HTERT RPE-1 (cell line): Measurements from ENCODE around the gene BACH2.
"Not testable (repeated sequence)": the region's sequence is repeated elsewhere in the genome, so short reads cannot be mapped to it uniquely, and the experiment has no call there.

Source experiments
- in situ Hi-C: fragments of 300-500 bp; cut with MboI; formaldehyde crosslinking; loops from 4 replicates; pipeline ENCODE4 v1.14.3; 2020; ENCODE audit warnings: low sequenced_read_pairs

BACH2 gene

DNA sequence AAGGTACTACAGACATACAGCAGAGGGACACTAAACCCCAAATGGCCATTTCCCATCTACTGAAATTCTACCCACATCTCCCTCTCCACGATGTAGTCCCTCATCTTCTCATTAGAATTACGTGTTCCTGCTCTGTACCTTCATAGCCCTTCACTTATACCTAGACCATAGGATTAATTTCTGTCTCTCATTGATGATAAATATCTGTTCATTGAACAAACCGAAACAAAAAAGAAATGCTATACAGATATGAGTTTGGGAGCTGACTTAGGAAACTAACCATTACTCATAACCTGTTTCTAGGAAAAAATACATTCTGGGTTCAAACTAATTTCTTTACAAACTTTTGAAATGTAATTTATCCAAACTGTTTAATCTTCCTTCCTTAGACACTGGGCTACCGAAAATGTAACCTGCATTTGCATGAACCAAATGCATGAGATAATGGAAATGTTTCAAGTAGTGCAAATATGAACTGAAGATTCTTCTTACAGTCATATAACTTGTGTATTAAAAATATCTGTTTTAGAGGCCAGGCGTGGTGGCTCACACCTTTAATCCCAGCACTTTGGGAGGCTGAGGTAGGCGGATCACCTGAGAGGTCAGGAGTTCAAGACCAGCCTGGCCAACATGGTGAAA, 317.0 kb downstream of the BACH2 start:
- in situ Hi-C loops, result no loop called here

GRCh38 chr6:89978749-89979145, 317.9 kb downstream of the BACH2 start:
- in situ Hi-C loops, result no loop called here

GRCh38 chr6:89977808-89978748, 318.6 kb downstream of the BACH2 start:
- in situ Hi-C loops, result no loop called here

- in situ Hi-C loops, result no loop called here
These were observed 320.0 kb downstream of the BACH2 start for GRCh38 chr6:89976694-89977020.

DNA sequence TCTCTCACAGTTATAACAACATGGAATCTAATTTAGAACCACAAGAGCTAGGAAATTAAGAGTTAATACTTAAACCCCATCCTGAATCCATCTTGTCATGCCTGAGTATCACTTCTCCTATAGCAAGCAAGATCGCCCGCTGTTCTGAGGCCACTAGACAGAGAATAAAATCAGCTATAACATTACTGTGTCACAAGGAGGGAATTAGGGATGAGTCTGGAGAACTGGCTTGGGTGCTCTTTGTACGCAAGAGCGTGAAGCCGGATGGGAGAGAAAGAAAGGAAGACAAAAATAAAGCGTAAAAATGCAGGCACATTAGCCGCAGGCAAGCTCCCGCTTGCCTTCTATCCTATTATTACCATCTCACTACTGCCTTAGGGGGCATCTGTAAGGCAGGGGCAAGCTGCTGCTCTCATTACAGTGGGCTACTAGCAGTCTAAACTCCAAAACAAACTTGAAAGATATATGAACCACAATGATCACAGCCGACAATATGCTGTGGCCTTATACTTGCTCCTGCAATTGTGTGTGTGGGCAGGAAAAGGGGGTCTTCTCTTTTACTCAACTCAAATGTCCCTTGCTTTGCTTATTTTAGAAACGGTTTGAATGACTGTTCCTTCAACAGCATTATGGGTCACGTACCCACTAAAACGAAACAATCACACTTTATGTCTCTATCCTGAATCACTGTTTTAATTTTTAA, 320.5 kb downstream of the BACH2 start:
- in situ Hi-C loops, result no loop called here

- in situ Hi-C loops, result no loop called here
These were observed 321.3 kb downstream of the BACH2 start for GRCh38 chr6:89975366-89975765.

- in situ Hi-C loops, result no loop called here
These were observed 321.8 kb downstream of the BACH2 start for GRCh38 chr6:89974834-89975233.

DNA sequence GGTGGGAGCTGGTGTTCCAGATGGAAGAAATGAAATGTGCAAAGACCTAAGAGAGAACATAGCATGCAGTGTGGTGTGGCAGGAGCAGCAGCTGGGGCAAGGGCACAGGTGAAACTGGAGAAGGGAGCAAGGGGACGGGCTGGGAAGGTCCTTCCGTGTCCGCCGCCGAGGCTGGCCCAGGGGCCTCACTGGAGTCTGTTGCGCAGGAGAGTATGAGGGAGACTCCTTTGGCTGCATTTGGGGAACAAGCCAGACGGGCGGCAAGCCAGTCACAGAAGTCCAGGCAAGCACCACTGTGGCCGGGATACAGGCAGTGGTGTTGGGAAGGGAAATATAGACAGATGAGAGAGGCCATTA, 324.6 kb downstream of the BACH2 start:
- in situ Hi-C loops, result no loop called here

DNA sequence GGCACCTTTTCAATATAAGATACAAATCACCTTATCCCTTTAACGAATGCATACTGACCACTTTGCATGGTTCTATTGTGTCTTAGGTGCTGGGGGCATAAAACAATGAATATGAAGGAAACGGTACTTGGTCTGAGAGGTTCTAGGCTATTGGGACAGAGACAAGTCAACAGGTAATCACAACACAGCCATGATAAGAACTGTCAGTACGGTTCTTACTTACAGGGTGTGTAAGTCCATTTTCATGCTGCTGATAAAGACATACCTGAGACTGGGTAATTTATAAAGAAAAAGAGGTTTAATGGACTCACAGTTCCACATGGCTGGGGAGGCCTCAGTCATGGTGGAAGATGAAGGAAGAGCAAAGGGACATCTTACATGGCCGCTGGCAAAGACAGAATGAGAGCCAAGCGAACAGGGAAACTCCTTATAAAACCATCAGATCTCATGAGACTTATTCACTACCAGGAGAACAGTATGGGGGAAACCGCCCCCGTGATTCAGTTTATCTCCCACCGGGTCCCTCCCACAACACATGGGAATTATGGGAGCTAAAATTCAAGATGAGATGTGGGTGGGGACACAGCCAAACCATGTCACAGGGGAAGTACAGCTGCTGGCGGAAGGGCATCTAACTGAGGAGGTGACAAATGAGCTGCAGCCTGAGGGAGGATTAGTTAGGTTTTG, 325.2 kb downstream of the BACH2 start:
- in situ Hi-C loops, result not testable (repeated sequence)

GRCh38 chr6:89970609-89971337, 325.9 kb downstream of the BACH2 start:
- in situ Hi-C loops, result no loop called here

DNA sequence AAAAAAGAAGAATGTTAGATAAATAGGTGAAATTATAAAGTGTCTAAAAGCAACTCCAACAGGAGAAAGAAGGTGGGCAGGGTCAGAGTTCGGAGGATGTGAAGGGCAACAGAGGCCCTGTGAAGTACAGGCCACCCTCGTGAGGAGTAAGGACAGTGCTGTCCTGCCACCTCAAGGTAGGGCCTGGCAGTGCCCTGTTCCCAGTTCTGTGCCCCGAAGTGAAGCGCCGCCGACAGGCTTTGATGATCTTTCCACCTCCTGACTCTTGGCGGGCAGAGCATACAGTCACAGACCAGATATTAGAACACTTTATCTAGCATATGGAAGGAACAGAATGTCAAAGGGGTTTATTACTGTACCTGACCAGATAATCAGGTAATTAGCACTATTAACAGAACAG, 326.6 kb downstream of the BACH2 start:
- in situ Hi-C loops, result no loop called here

GRCh38 chr6:89966913-89967312, 329.7 kb downstream of the BACH2 start:
- in situ Hi-C loops, result no loop called here

DNA sequence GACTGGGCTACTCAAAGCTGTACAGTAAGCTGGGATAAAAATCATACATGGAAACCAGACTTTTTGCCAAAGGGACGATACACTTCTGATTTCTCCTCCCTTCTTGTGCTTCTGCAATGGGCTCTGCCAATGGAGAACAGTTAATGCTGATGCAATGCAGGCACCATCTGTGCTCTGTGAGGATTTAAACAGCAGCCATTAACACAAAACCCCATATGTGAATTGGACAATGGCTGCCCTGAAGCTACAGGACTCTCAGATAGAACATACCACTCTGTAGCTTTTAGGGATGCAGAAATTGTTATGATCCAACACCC, 330.5 kb downstream of the BACH2 start:
- in situ Hi-C loops, result no loop called here

- in situ Hi-C loops, result no loop called here
These were observed 331.0 kb downstream of the BACH2 start for GRCh38 chr6:89965441-89966227.

GRCh38 chr6:89963391-89963790, 333.3 kb downstream of the BACH2 start:
- in situ Hi-C loops, result no loop called here

- in situ Hi-C loops, result no loop called here
These were observed 335.2 kb downstream of the BACH2 start for GRCh38 chr6:89961481-89961880.

DNA sequence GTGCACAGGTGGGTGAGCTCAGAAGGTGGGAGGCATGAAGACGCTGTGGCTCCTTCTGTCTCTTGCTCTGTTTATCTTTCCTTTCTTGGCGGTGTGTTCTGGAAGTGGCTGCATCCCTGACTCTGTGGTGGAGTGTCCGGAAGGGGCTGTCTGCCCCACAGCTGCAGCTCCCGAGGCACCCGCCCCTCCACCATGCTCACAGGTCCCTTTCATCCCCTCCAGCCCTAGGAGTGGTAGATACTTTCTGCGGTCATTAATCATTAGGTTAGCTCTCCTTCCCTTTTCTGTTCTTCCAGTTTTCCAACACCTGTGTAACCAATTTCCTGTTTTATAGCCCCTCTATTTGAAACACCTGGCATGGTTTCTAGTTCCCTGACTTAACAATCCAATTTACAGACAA, 336.8 kb downstream of the BACH2 start:
- in situ Hi-C loops, result no loop called here

GRCh38 chr6:89956182-89956581, 340.5 kb downstream of the BACH2 start:
- in situ Hi-C loops, result no loop called here

- in situ Hi-C loops, result no loop called here
These were observed 341.3 kb downstream of the BACH2 start for GRCh38 chr6:89955364-89955763.

GRCh38 chr6:89954721-89955148, 341.9 kb downstream of the BACH2 start:
- in situ Hi-C loops, result no loop called here
